GM12873 (cell line): ENCODE results near the gene IPO7.

Experiments
- CTCF ChIP-seq: IDR thresholded peaks from 2 replicates; pipeline ENCODE4 v1.5.1; 2012; ENCODE audit warnings: low read depth, mild to moderate bottlenecking, moderate library complexity, low read length, control low read depth; ENCODE audit not compliant: insufficient read depth; ENCODE audit errors: missing control alignments

Gene IPO7

GRCh38 chr11:9386901-9387300 lies 2.4 kb downstream of the IPO7 start:
- TF ChIP-seq CTCF = no peak

DNA sequence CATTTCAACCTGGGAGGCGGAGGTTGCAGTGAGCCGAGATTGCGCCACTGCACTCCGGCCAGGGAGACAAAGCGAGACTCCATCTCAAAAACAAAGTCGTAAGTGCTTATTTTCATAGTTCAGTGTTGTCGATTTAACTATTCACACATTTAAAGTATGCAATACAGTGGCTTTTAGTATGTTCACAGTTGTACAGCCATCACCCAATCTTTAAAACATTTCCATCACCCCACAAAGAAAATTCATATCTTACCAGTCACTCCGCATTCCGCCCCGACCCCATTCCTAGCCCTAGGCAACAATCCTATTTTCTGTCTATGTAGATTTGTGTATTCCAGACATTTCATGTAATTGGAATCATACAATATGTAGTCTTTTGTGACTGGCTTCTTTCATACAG lies 11.9 kb downstream of the IPO7 start:
- TF ChIP-seq CTCF = no peak

GRCh38 chr11:9396752-9397151 lies 12.3 kb downstream of the IPO7 start:
- no peak for TF ChIP-seq CTCF

- TF ChIP-seq CTCF = no peak
These were observed 13.6 kb downstream of the IPO7 start for GRCh38 chr11:9397746-9398680.

DNA sequence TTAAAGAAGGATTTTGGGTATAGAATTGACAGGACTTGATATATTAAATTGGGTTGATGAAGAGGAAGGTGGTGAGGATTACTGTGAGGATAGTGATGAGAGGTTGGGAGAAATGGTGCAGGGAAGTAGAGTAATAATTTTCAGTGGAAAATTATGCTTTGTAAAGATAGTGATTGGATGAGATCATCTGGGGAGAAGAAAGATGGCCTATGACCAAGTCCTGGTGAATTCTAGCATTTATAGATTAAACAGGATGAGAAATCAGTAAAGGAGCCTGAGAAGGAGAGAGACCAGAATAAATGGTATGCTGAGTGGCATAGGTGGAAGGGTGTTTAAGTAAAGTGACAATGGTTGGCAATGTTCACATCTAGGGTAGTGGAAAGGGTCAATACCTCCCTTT lies 15.0 kb downstream of the IPO7 start:
- TF ChIP-seq CTCF = no peak

GRCh38 chr11:9428706-9429105 lies 44.3 kb downstream of the IPO7 start:
- TF ChIP-seq CTCF = no peak

GRCh38 chr11:9438611-9439010 lies 54.2 kb downstream of the IPO7 start:
- TF ChIP-seq CTCF = no peak
